Fibroblast of peridontal ligament (primary cell): Measurements from ENCODE around the gene CTNNAL1.
"Not testable (repeated sequence)": the region's sequence is repeated elsewhere in the genome, so short reads cannot be mapped to it uniquely, and the experiment has no call there.

Experiments used
- DNase-seq: peaks from one replicate; pipeline ENCODE4 v3.0.0-alpha.2; 2010; ENCODE audit errors: extremely low read depth

The CTNNAL1 gene

DNA sequence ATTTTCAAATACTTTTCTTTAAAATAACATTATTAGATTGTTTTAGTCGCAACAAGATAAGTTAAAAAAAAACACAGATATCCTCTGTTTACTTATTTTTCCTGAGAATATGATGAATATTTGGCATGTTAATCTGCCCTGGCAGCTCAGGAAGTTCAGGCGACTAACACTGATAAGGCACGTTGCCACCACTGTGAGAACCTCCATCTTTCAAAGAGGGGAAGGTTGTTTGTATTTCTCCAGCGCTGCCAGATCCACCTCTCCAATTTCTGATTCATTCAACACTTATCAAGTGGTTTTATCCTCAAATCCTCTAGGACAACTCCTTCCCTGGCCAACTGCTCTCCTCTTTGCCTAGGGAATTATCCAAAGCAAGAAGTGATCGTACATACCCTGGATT lies 21.8 kb downstream of the CTNNAL1 start:
- no peak for DNase-seq

DNA sequence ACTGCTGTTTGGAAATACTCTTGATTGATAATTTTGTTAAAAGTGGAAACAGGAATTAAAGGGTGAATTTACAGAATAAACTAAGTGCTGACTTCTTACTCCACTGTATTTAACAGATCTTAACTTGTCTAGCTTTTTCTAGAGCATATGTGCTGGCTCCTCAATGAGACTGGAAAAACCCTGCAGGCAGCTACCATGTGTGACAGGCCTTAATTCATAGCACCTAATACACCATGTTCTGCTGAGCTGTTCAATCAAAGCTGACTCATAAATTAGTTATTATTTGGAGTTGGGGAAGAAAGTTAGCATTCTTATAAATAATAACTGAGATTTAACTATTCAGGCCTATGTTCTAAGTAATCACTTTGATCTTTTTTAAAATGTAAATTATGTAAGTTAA lies 29.4 kb downstream of the CTNNAL1 start:
- DNase-seq, result no peak

DNA sequence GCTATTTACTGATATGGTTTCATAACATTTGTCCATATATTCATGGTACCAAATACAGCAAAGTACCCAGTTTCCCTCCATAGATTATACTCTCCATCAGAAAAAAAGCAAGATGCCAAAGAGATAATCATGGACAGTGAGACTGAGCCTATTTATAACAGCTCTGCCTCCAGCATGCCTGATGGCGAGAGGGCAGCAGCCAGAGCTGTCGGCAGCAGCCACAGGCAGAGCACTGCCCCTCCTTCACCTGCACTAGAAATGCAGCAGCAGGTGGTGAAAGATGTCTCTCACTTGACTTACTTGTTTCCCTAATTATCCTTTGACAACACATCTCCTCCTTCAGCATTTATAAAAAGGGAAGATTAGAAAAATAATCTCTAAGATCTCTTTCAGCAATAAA lies 32.4 kb downstream of the CTNNAL1 start:
- no peak for DNase-seq

DNA sequence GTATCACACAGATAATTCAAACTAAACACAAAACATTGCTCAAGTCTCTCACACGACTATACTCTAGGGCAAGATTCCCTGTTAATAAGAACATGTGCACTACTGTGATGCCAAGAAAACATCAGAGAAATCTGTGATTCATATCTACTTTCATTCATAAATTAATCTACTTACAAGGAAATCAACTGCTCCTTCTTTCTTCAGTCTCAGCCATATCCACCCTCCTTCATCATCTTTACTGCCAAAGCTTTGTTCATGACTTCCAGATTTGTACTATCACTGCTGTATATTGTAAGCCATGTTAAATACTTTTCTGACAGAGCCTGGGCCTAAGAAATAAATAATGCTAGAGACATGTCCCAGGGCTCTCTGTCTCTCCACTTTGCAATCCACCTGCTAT lies 35.1 kb downstream of the CTNNAL1 start:
- peak; percentile 25 for DNase-seq

DNA sequence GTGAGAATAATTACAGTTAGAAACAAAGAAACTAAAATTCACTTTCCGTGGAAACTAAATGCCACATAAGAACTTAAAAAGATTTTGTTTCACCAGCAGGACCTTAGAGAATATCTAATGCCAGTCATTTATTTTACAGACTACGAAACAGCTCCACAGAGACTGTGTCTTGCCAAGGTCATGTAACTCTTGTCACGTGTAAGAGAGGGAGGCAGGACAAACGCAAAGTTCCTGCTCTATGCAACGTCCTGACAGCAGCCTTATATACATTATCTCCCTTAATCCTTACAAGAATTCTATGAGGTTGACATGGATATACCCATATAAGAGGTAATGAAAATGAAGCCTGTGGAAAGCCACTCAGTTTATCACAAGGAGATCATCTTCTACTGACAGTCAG lies 39.4 kb downstream of the CTNNAL1 start:
- peak; percentile 32 for DNase-seq

DNA sequence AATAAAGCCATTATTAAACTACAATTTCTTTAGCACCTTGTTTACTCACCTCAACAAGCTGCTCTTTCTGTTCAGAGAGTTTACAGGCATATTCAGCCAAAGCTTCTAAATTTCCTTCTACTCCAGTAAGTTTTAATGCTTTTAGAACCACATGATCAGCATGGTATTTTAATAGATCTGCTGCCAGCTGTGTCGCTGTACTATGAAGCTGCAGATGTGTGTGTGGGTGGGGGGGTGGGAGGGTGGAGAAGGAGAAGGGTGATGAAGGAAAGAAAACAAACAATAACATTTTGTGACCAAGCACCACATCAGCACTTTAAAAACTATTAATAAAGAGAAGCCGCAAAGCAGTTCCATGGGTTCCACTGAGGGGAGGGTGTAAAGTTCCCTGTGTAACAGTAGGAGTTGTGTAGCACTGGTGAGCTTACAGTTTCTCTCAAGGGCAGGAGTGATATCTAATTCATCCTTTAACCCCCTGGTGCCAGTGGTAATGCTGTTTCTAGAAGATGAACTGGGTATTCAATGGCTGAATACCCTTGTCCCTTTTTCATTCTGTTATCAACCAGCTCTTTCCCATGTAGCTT lies 40.6 kb downstream of the CTNNAL1 start:
- DNase-seq, result peak; percentile 33

DNA sequence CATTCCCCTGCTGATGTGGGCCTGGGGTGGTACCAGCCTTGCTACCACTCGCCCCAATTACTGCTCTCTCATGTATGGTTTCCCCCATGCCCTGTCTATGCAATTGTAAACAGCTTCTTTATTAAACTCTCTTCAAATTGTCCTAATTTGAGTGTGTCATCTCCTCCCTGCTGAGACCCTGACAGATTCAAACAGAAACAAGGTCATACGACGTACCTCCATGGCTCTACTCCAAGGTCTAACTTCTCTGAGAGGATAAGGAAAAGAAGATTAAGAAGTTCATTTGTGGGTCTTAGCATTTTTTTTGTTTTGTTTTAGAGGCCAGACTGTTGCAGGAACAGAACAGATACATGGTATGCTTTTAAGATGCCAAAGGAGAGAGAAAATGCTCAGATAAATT lies 41.1 kb downstream of the CTNNAL1 start:
- no peak for DNase-seq

DNA sequence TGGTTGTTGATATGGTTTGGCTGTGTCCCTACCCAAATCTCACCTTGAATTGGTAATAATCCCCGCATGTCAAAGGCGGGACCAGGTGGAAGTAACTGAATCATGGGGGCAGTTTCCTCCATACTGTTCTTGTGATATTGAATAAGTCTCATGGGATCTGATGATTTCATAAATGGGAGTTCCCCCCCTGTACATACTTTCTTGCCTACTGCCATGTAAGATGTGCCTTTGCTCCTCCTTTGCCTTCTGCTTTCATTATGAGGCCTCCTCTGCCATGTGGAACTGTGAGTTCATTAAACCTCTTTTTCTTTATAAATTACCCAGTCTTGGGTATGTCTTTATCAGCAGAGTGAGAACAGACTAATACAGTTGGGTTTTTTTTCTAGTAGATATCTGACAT lies 41.9 kb downstream of the CTNNAL1 start:
- not testable (repeated sequence) for DNase-seq

DNA sequence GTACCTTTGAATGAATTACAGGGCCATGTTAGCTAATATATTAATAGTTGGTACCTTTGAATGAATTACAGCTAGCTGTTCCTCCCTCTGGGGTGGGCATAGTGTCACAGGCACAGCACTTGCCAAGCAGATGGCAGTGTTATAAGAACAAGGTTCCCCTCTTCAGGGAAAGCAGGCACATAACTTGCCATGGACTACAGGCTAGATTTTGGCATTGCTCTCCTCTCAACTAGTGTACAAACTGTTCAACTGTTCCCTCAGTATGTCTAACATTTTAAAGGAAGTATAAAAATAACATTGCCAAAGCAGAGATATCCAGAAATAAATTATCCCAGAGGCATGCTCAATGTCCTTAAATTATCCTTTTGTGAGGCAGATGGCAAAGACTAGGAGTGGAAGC lies 45.4 kb downstream of the CTNNAL1 start:
- no peak for DNase-seq

DNA sequence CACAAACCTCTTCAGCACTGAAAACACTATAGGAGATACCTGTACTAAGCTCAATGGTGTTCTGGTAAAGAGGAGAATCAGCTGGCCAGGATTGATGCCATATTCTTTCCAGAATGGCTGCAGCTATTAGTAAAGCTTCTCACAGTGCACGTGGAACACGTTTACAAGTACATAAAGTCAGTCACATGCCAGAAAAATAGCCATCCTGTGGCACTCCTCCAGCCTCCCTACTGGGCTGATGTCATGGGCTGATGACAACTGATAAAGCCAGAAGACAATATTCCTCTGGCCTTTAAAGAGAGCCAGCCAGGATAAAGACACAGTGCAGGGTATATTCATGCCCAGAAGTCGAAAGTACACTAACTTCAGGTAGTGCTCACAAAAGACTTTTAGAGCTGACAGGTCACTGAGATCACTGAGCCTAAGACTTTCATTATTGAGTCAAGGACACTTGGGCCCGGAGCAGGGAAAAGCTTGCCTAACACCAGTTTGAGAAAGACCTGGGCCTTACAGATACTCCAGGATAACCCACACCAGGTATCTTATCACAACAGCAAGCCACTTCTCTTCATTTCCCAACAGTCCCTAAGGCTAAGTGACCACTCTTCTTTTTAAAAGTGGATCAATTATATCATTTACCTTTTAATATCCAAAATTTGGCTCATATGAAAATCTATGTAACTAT lies 49.7 kb downstream of the CTNNAL1 start:
- no peak for DNase-seq

DNA sequence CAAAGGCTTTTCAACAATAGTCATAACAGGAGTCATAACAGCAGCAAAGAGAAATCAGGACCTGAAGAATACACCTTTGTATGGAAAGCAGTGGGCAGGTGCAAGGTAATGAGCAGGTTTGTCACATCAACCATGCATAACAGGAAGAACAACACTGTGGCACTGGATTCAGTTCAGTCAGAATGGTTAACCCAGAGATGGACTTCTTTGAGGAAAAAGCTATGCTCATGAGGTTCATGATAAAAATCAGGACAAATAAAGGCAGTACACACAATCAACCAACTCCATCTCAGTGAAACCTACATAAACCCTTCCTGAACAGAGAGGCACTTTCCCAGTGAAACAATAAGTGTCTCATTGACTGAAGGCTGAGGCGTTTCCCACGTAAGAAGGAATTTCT lies 52.1 kb downstream of the CTNNAL1 start:
- no peak for DNase-seq

DNA sequence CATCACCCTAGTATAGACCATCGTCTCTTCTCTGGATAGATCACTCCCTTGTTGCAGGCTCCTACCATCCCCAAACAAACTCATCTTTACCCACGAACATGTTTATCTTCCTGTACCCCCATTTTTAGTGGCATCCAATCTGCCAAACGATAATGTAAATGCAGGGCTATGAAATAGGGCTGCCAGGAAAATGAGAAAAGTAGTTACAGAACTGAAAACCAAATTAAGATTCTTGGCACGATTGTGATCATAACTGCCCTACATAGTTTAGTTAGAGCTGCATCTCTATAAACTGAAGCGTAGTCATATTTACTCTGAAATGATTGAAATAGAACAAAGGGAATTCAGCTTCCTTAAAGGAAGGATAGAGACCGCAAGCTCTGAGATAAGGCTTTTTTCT lies 53.0 kb downstream of the CTNNAL1 start:
- peak; percentile 13 for DNase-seq

DNA sequence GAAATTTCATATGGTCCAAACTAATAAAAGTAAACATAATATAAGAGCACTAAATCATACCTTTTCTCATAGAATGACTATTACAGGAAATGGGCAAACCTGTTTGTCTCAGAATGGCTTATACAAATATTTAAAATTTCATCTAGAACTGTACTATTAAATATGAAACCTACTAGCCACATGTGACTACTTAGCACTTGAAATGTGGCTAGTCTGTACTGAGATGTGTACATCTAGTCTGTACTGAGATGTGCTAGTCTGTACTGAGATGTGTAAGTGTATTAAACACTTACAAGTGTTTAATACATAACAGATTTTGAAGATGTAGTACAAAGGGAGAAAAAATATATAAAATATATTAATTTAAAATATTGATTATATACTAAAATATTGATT lies 56.7 kb downstream of the CTNNAL1 start:
- DNase-seq, result no peak

DNA sequence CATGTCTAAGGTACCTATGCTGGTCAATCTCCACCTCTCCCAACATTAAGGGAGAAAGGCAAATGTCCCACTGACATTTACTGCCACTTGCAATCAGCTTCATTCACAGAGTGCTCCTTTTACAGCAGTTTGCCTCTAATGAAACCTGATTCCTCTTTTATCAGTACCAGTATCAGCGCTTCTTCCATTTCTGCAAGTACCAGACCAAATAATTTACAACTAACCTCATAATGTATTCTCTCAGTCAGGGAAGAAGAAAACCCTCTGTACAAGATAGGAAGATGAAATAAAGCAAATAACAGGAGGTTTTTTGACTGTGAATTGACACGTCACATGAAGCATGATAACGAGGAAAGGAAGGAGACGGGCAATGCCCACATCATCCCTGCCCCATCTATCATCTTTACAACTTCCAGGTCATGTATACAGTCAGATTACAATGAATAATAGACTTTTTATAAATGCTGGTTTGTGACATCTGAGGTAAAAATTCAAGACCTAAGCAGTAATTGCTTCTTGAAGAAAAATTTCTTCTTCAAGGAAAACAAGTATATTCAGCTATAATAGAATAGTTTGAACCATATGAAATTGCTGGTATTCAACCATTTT lies 57.2 kb downstream of the CTNNAL1 start:
- DNase-seq, result no peak

DNA sequence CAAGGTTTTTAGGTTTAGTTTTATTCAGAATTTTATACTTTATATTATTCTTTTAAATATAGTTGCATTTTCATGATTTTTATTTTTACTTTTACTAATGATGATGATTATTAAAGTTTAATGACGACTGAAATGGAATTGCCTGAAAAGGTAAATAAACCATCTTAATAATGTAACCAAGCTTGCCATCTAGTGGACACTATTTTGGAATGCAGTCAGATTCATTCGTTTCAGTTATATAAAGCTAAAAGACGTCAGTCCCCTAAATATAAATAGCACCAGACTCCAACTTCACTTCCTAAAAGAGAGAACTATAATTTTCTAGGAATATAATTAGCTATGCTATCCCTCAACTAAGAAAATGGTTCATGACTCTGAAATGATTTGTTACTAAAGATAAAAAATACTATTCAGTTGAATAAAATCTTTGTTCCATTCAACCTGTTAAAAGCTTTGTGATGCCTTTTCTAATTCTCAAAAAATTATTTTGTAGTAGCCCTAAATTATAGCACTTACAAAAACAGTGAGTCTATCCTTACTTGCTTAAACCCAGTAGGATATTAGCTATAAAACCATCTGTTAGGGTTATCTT lies 59.2 kb downstream of the CTNNAL1 start:
- DNase-seq, result peak; percentile 85

DNA sequence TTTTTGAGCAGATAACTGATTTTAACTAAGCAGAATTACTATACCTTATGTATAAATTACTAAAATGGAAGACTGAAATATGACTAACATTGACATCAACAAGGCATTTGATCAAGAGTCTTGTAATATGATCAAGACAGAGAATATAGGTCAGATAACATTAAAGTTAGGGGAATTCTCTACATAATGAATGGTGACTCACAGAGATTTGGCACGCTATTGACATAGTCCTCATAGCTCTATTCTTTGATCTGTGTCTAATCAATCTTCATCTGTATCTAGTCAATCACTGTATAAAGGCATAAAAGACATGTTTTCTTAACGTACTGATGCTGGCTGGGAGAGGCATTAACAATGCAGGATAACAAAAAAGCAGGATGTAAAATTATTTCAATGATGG lies 61.7 kb downstream of the CTNNAL1 start:
- DNase-seq, result no peak

DNA sequence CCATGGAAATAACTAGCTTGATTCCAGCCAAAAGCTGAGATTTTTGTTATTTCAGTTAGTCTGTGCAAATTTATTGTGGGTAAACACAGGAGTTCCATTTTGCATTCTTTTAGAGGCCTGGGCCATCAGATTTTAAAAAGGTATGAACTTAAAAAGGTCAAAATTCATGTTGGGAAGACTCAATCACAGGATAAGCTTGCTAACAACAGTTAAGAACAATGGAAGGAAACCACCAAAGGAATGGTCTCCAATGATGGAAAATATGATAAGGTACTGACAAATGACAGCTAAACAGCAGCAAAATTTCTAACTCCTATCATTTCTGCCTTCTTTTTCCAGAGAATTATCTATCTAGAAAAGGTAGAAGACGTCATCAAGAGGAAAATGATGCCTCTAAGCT lies 63.1 kb downstream of the CTNNAL1 start:
- DNase-seq, result no peak

DNA sequence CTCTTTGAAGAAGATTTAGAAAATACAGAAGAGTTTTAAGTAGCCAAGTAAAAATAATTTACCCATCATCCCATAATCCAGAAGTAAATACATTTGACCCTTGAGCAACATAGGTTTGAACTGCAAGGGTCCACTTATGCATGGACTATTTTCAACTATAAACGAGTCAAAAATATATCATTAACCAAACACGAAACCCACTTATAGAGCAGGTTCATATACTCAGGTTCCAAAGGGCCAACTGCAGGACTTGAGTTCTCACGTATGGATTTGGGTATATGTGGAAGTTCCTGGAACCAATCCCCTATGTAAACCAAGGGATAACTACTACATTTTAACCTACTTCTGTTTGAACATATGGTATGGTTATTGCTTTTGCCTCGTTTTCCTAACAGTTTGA lies 73.3 kb downstream of the CTNNAL1 start:
- no peak for DNase-seq

DNA sequence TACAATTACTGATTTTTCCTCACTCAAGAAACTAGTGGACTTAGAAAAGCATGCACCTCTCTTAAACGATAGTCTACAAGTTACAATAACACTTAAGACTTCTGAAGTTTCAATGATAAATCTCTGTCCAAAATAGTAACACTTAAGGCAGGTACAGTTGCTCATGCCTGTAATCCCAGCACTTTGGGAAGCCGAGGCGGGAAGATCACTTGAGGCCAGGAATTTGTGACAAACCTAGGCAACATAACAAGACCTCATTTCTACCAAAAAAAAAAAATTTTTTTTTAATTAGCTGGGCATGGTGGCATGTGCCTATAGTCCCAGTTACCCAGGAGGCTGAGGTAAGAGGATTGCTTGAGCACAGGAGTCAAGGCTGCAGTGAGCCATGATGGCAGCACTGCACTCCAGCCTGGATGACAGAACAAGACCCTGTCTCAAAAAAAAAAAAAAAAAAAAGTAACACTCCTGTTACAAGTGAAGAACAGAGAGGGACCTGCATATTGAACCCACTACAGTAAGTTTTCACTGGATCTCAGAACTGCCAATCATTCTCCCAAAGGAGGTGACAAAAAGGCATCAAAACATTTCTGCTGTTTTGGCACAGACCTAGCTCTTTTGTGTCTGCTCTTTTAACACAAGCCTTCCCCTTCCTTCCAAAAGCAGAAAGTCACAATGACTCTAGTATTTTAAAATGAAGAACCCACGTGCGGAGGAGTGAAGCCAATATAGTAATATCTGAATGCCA lies 75.6 kb downstream of the CTNNAL1 start:
- no peak for DNase-seq

DNA sequence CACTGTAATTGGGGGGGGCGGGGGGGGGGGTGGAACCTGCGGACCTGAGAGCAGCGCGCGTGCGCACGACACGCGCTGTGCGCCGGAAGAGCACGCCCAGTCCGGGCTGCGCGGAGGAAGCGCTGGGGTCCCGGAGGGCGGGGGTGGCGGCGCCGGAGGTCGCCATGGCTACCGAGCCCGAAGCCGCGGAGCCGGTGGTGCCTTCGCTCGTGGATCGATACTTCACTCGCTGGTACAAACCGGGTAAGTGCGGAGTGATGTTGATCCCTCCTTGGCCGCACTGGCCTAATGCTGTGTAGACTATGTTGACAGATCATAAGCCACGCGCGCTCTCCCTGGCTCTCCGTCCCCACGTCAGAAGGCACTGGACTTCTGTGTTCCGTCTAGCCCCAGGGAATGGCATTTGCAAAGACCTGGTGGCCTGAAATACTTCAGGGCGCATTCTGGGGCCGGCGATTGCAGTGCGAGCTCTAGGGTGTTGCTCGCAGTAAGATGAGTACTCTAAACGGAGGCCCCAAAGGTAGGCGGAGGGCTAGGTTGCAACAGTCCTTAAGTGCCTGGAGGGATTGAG lies 78.9 kb downstream of the CTNNAL1 start, which contains the start of gene ABITRAM:
ABITRAM (plus strand) TSS at position 78 of the 571 bp plus-strand sequence; CDS start at position 165, 87 bp downstream.
- DNase-seq, result peak; percentile 77

DNA sequence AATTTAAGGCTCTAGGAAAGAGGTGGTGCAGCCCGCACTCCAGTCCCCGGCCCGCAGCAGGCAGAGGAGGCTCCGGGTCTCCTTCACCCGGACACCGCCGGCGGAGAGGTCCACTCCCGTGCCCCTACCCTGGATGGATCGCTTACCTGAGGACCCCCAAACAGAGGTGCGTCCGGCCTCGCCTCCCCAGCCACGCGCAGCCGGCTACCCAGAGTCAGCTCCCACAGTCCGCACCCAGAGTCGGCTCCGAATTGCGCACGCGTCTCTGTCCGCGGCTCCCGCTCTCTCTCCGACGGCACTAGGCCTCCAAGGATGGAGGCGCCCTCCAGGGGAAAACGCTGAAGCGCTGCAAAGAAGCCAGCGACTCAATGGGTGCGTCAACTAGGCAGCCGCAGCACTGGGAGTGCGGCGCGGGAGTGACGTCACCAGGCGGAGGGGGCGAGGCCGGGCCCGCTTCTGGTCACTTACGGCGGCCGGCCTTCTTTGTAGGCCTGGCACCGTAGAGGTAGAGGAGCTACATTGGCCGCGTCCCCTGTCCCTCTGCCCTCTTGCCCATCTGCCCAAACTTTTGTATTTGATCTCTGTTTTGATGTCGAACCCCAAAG lies 79.5 kb downstream of the CTNNAL1 start, which contains the start of gene ELP1:
ELP1 (minus strand) TSS at position 407 of the 605 bp plus-strand sequence. CDS start 2,978 bp downstream, outside the sequence.
- peak; percentile 93 for DNase-seq
